NCI-H345 treated with DMSO at 0.1 percent for 48 hours (cell line): Measurements from ENCODE around the gene ARID3B.
"Not testable (repeated sequence)": the region's sequence is repeated elsewhere in the genome, so short reads cannot be mapped to it uniquely, and the experiment has no call there.

Source experiments
- DNase-seq: peaks from one replicate; lab custom pipeline; 2025; ENCODE audit not compliant: unreplicated experiment; lab: John Stamatoyannopoulos, UW

ARID3B gene

DNA sequence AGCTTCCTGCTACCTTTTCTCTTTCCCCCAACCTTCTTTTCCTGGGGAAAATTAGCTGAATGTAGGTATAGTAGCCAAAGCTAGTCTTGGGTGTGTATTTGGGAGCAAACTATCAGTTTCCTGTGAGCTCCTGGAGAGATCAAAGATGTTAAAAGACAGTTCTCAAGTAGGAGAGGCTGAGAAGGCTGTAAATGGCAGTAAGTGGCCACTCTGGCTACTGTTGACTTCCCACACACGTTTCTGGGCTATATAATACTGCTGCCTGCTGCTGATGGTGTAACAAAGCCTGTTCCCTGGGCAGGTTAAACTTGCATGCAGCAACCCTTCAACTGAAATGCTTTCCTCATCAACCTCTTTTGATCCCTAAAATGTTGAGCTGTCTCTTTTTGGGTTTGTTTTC lies 27.6 kb downstream of the ARID3B start:
- no peak for DNase-seq

DNA sequence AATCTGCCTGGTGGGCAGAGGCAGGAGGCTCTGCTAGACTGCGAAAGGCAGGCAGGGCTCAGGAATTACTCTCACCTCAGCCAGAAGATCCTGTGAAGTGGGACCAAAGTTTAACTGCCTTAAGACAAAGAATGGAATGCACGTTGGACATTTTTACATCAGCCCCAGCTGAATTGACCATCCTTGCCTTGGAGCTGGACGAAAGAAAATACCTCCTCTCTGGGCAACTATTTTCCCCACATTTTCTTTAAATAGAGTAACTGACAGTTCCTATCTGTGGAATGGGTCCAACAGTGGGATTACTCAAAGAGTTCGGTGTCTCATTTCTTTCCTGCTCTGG lies 28.7 kb downstream of the ARID3B start:
- no peak for DNase-seq

DNA sequence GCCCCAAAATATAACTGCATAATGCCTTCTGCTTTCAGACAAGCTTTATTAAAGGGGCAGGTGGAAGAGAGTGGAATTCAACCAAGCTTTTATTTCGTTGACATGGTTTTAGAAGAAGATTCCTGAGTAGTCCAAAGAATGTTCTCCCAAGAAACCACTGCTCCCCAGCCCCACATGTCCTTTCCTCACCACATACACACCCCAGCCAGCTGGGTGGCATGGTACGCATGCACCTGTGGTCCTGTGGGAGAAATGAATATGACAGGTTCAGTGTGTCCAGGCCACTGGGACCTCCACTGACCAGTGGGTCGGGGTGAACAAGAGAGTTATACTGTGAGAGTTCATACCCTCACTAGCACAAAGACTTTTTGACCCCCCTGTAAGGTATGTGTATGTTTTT lies 30.2 kb downstream of the ARID3B start:
- no peak for DNase-seq

DNA sequence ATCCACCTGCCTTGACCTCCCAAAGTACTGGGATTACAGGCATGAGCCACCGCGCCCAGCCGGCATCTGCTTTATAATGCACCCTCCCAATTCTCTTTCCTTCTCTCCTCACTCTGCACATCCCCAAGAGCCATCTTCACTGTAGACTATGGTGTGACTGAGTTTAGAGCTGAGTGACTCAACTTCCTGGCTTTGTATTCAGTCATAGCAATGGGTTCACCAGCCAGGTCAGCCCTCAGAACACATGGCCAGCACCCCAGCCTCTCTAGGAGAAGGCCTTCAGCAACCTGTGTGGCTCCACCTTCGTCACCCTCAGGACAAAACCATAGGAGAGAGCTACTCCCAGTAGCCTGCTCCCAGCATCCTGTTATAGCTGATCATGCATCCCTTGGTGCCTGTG lies 33.0 kb downstream of the ARID3B start:
- no peak for DNase-seq

DNA sequence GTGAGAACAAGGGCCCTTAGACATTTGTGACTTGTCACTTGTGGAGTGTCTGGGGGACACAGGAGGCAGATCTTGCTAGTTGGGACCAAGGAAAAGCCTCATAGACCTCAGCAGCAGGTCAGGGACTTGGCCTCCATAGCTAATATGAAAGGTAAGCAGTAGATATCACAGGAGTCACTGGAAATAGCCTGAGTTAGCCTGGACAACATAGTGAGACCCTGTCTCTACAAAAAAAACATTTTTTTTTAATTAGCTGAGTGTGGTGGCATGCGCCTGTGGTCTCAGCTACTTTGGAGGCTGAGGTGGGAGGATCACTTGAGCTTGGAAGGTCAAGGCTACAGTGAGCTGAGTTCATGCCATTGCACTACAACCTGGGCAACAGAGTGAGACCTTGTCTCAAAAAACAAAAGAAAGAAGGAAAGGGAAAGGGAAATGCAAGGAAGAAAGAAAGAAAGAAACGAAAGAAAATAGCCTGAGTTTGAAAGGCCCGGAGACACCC lies 37.5 kb downstream of the ARID3B start:
- no peak for DNase-seq

DNA sequence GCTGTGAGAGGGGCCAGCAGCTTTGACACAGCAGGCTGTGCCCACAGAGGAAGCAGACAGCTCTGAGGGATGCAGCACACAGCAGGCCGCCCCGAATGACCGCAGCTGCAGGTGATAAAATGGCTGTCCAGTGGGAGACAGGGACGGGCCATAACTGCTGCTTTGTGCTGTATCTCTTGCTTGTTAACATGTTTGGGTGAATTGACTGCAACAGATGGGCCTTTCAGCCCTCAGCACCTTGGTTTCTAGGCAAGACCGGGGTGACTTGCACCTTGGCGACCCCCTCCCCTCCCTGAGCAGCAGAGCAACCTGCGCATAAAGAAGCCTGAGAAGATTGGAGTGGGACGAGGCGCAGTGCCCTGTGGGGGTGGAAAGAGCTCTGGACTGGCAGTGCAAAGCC lies 38.0 kb downstream of the ARID3B start:
- no peak for DNase-seq

DNA sequence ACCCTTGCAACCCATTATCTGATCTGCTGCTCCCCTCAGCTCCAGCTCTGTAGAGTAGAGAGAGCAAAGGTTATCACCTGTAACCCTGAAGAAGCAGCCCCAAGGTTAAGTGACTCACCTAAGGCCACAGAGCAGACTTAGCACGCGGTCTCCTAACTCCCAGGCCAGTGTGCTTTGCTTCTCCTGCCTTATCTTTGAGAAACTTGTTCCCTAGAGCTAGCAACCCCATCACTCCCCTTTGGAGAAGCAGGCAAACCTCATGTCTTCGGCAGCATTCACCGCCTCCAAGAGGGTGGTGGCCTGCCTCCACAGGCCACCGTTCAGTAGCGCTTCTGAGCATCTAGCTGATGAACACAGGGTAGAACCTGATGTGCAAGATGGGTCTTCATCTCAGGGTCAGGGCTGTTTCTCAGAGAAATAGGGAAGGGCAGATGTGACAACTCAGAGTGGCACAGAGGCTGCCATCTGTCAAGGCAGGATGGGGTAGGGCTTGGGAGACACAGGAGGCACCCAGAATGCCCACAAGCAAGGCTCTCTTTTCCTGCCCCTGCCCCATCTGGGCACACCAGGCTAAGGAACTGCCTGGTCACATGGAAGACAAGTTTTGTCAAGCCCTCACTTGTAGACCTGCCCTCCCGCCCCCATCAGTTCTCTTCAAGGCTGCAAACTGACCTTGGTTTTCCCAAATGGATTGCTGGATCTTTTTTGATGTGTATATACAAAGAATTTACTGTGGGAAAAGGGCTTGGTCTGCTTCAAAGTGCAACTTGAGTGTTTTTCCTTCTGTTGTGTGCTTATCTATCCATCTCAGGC lies 39.7 kb downstream of the ARID3B start:
- no peak for DNase-seq

DNA sequence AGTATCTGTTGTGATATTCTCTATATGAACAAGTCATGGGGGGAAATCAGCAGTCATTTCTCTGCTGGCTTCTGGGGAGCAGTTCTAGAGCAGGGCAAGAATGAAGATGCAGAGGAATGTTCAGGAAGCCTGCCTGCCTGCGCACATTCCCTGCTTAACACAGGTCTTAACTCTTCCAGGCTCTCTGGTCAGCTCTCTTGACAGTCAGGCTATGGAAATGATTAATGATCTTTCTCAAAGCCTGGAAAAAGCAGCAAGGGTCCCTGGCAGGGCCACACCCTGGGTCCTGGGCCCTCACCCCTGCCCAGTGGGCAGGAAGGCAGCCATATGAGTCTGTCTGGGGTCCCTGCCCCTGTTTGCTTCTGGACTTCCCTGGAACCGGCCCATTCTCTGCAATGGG lies 43.2 kb downstream of the ARID3B start:
- DNase-seq: no peak

DNA sequence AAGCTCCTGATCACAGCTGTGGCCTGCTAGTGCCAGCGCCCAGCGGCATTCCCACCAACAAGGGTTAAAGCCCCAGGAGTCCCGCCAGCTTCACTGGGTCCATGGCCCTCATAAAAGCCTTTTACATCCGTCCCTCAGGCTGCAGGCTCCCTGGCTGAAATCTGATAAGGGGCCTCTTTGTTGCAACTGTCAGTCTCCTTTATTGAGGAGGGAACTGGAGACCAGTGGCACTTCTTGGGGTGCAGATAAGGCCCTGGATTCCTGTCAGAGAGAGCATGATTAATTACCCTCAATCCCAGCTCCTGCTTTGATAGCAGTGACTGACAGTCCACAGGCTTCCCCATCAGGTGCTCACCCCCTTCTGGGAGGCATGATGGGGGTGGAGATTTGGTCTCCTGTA lies 43.8 kb downstream of the ARID3B start:
- no peak for DNase-seq

DNA sequence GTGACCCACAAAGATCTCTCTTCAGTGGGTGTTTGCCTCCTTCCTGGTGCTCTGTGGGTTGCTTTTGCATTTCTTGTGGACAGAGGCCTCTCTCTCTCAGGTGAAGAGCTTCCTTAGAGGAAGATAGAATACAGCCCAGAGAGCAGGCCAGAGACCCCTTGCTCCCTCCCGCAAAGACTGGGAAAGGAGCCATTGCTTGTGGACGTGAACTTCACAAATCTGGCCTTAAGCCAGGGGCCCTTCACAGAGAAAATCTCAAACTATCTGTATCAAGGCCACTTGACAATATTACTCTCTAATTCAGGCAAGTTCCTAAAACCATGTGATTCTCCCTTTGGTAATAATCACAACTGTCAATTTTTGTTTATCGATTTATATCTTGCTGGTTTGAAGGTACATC lies 44.2 kb downstream of the ARID3B start:
- DNase-seq: no peak

DNA sequence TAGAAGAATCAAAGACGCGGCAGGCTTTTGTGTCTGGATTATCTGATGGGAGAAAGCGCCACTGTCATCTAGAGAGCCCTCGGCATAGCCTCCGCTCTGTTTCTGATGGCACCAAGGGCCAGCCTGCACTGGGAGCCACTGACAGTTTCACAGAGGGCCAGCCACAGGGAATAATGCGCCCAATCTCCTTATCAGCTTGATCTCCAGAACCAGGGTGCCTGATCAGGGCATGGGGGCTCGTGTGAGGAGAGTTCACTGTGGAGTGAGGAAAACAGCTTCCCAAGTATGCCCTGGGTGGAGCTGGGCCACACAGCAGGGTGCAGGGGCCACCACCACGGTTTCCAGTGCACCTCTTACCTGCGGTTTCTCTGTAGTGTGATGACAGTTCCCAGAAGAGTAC lies 44.8 kb downstream of the ARID3B start:
- DNase-seq: no peak

DNA sequence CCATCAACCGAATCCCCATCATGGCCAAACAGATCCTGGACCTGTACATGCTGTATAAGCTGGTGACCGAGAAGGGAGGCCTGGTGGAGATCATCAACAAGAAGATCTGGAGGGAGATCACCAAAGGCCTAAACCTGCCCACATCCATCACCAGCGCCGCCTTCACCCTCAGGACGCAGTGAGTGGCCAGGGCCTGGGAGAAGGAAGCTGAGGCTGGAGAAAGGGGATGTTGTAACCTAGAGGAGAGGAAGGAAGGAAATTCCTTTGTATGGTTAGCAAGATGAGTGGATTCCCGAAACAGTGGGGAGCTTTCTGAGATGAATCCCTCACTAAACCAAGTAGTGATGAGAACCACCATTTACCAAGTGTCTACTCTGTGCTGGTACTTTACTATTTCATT lies 48.8 kb downstream of the ARID3B start:
- no peak for DNase-seq

DNA sequence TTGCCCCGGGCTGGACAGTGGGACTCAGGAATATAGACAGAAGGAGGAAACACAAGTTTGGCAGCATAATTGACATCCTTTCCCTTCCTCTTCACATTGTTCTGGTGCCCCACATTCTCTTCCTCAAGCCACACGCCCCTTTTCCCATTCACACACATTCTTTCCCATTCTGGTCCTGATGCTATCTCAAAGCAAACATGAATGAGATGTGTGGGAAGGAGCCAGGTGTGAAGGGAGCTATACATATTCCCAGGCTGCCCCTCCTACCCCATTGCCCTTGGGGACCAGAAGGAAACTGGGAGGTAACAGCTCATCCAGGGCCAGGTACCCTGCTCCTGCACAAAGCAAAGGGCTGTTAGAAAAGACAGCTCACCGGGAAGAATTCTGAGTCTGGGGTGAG lies 51.2 kb downstream of the ARID3B start:
- DNase-seq: no peak

DNA sequence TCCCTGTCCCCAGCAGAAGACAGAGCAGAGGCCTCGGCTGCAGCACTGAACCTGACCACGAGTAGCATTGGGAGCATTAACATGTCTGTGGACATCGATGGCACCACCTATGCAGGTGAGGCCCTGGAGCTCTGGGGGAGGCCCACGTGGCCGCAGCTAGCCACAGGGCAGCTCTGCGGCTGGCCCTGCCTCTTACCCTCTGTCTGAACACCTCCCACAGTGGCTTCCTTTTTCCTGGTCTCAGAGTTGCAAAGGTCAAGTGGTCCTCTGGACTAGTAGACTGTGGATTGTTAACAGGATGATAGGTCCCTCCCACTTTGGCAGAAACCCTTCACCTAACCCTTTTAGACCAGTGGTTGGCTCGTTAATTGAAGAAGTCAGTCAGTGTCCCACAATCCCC lies 52.1 kb downstream of the ARID3B start:
- DNase-seq: no peak

DNA sequence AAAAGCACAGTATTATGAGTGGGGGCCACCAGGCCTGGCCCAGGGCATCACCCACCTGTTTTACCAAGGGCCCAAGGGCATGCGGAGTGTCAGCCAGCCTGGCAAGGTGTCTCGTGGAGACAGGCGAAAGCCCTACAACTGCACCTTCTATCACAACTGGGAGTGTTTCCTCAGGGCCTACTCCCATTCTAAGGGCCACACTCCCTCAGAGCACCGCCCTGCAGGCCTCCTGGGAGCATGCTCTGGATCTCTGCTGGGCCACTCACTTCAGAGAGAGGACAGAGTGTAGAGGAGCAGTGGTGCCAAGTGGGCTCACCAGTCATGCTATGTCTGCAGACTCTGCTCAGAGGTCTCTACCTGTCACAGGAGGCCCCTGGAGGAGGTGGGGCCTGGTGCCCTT lies 53.4 kb downstream of the ARID3B start:
- no peak for DNase-seq

DNA sequence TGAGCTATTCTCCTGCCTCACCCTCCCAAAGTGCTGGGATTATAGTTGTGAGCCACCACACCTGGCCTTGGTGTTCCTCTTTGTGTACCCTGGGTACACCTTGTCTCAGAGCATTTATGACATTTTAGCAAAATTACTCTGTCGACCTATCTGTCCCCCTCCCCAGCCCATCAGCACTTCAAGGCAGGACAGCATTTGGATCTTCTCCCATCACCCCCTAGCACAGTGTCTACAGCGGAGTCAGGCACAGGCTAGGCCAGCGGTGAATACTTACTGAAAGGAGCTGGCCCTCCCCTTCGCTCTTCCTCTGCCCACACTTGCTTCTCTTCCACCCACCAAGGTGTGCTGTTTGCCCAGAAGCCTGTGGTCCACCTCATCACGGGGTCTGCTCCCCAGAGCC lies 54.3 kb downstream of the ARID3B start:
- DNase-seq: no peak

DNA sequence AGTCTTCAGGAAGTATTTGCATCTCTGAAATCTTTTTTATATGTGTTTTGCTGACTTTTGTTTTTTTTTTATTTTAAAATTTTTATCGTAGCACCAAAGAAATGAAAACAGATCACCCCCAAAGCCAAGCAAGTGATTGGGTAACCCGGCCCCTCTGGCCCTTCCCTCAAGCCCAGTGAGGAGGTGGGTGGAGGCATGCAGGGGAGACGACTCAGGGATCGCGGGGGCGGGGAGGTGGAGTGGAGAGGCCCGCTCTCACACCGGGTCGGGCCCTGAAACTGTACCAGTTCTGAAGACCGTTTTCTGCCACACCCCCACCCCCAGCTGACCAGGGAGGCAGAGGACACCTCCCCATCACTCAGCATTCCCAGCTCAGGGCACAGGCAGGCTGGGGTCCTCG lies 55.7 kb downstream of the ARID3B start:
- DNase-seq: not testable (repeated sequence)

DNA sequence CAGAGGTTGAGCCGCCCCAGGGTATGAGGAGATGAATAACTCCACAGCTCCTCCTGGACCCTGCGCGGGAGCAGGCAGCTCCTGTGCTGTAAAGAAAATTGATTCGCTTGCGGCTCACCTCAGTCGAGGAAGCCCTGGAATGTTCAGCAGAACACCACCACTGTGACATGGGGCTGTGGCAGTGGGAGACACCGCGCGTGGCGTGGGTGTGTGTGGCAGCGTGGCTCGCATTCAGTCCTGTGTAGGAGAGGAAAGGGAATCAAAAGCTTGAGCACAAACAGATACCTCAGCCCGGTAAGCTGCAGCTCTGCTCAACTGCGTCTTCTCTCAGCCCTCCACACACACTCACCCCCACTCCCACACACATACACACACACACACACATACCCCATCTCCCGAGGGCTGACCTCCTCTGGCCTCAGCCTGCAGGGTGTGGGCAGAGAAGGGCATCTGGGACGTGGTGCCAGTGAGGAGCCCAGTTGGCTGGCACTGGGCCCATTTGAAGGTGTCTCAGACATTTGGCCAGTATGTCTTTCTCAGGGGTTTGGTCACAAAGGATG lies 56.2 kb downstream of the ARID3B start:
- not testable (repeated sequence) for DNase-seq

DNA sequence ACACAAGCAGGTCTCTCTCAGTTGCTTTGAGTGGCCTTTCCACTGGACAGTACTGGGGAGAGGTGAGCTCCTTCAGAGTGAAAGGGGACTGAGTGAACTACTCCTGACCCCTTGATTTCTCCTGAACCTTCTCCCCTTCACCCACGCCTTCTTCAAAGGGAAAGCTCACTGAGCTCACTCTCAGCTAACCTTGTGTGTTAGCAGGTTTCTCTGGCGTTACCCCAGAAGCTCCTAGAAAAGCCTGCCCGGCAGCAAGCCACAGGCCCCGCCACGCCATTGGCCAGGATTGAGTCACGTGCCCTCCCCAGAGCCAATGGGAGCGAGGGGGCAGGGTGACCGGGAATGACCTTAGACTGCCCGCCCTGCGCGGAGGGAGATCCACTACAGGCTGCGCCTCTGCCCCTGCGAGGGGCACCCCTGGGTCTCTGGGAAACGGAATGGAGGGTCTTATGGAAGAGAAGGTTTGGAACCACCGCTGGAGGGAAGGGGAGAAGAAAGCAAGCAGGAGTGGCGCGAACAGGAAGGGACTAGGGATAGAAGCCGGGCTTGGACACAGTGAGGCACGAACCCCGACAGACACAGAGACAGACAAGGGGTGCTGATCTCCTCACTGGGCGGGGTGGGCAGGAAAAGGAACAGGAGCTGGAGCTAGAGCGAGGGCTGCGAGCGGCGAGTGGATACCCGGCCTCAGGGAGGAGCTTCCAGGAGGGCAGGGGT lies 57.3 kb downstream of the ARID3B start:
- peak; percentile 67 for DNase-seq

DNA sequence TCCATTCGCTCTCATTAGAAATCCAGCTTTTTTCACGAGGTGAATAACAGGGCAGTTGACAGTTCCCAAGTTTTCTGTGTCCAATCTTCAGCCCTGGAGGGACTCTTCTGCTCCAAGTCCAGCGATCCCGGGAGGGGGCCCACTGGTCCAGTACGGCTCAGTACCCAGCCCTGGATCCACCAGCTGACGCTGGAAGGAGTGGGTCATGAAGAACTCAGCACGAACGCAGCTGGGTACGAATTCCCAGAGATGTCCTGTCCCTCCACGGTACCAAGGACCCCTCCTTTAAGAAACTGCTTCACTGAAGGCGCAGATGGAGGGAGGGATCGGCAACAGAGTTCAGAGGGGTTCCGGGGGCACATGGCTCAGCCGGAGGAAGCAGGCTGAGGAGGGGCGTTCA lies 58.1 kb downstream of the ARID3B start:
- no peak for DNase-seq

DNA sequence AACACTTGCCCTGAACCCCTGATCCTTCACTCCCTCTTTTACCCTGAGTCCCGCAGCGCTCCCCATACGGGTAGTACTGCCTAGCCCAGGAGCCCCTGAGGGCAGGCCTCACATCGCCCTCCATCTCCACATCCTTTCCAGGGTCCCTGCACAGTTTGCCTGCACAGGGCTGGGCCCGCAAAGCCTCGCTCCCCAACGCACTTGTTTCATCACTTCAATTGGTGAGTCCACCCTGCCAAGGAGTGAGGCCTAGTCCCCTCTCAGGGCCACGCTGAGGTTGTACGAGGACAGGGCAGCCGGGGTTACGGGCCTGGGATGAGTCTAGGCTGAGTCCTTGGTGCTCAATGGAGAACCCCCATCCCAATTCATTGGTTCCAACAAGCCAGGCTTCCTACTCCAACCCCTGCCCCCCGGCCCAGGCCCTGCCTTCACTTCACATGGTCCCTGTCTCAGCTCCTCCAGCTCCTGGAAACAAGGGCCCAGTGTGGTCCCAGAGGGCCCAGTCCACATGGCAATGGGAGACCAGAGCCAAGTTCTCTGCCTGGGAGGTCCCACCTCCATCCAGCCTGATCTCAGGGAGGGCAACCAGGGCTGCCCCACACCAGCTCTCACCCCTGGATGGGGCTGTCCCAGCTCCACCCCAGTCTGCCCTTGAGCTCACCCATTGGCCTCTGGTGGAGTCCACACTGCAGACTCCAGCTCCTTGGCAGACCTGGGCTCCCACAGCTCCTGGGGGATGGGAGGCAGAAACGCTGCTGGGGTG lies 62.2 kb downstream of the ARID3B start:
- no peak for DNase-seq
